ENCODE results near the gene LMTK3.

LMTK3 gene

GRCh38 chr19:48511800-48512503 is at the start of gene LMTK3:
LMTK3 (minus strand) TSS chr19:48511835; CDS start chr19:48511576, 259 bp downstream.
- DNase-seq, result peak; percentile 90

GRCh38 chr19:48561412-48561811 is 49.8 kb upstream of the LMTK3 start:
- DNase-seq, result no peak

GRCh38 chr19:48560095-48560530 is 48.5 kb upstream of the LMTK3 start:
- no peak for DNase-seq

- DNase-seq, result no peak
Observed at GRCh38 chr19:48558018-48558684, 46.5 kb upstream of the LMTK3 start.

- no peak for DNase-seq
Observed at GRCh38 chr19:48556825-48557224, 45.2 kb upstream of the LMTK3 start.

- no peak for DNase-seq
Observed at GRCh38 chr19:48556163-48556562, 44.5 kb upstream of the LMTK3 start.

GRCh38 chr19:48554385-48555091 is 42.9 kb upstream of the LMTK3 start:
- no peak for DNase-seq

- no peak for DNase-seq
Observed at GRCh38 chr19:48553676-48554384, 42.2 kb upstream of the LMTK3 start.

GRCh38 chr19:48552406-48553322 is 41.0 kb upstream of the LMTK3 start:
- DNase-seq, result no peak

- DNase-seq, result no peak
Observed at GRCh38 chr19:48551437-48552302, 40.0 kb upstream of the LMTK3 start, which contains the start of gene SULT2B1. SULT2B1 (plus strand) TSS chr19:48552172; CDS start chr19:48552253, 81 bp downstream.

GRCh38 chr19:48549380-48549779 is 37.7 kb upstream of the LMTK3 start:
- no peak for DNase-seq

- DNase-seq, result no peak
Observed at GRCh38 chr19:48548253-48548911, 36.7 kb upstream of the LMTK3 start.

GRCh38 chr19:48547722-48548121 is 36.1 kb upstream of the LMTK3 start:
- no peak for DNase-seq

GRCh38 chr19:48544856-48545750 is 33.5 kb upstream of the LMTK3 start:
- DNase-seq, result no peak

GRCh38 chr19:48543121-48543710 is 31.6 kb upstream of the LMTK3 start:
- DNase-seq, result no peak

GRCh38 chr19:48541813-48542212 is 30.2 kb upstream of the LMTK3 start:
- no peak for DNase-seq

- no peak for DNase-seq
Observed at GRCh38 chr19:48540110-48540509, 28.5 kb upstream of the LMTK3 start.

- DNase-seq, result no peak
Observed at GRCh38 chr19:48539503-48540096, 28.0 kb upstream of the LMTK3 start.
